OCI-LY1 (cell line): ENCODE data around the gene EPS8L3.

ENCODE experiments used
- CTCF ChIP-seq: fragments of 200-600 bp; sonication (generic), shearing (Covaris generic); IDR thresholded peaks from 2 replicates; pipeline ENCODE4 v1.5.1; 2017; ENCODE audit warnings: mild to moderate bottlenecking, antibody characterized with exemption, low read length, moderate library complexity, mixed read lengths
- EZH2 ChIP-seq: fragments of 200-600 bp; sonication (generic), shearing (Covaris generic); IDR thresholded peaks from 2 replicates; pipeline ENCODE4 v1.8.0; 2017; ENCODE audit warnings: borderline replicate concordance, mixed run types, mild to moderate bottlenecking, antibody characterized with exemption, low read length, moderate library complexity, mixed read lengths

GRCh38 chr1:109775398-109775797 lies 11.7 kb upstream of the EPS8L3 start:
- TF ChIP-seq CTCF (no peak), EZH2 (no peak)
